Activated naive CD4-positive, alpha-beta T cell treated with anti-CD3 and anti-CD28 coated beads, Interleukin-2, amount 50 U/mL, for 24 hours (primary cell): ENCODE measurements around the gene TECTA.

Source experiments
- H3K27ac Mint-ChIP-seq: one replicate; pipeline ENCODE4 v1.8.0; 2021; ENCODE audit warnings: mild to moderate bottlenecking, mixed read lengths
- H3K27me3 Mint-ChIP-seq: one replicate; pipeline ENCODE4 v1.8.0; 2021; ENCODE audit warnings: mixed read lengths
- H3K36me3 Mint-ChIP-seq: one replicate; pipeline ENCODE4 v1.8.0; 2021; ENCODE audit warnings: mixed read lengths
- H3K4me1 Mint-ChIP-seq: one replicate; pipeline ENCODE4 v1.8.0; 2021; ENCODE audit warnings: mixed read lengths
- H3K4me3 Mint-ChIP-seq: one replicate; pipeline ENCODE4 v1.8.0; 2021; ENCODE audit warnings: mild to moderate bottlenecking, mixed read lengths
- H3K9me3 Mint-ChIP-seq: one replicate; pipeline ENCODE4 v1.8.0; 2021; ENCODE audit warnings: mixed read lengths

Gene TECTA

GRCh38 chr11:121071846-121072450 is 29.1 kb upstream of the TECTA start:
- peaks cover 8% of the 10 kb centered on the region for H3K9me3 Mint-ChIP-seq
- H3K4me1 Mint-ChIP-seq, result no peaks in the 10 kb centered on the region
- no peak overlapping the region for H3K4me3 Mint-ChIP-seq
- H3K27me3 Mint-ChIP-seq, result no peaks in the 10 kb centered on the region
- H3K27ac Mint-ChIP-seq, result no peak overlapping the region
- peaks cover 37% of the 10 kb centered on the region for H3K36me3 Mint-ChIP-seq

- no peaks in the 10 kb centered on the region for H3K27me3 Mint-ChIP-seq
- H3K27ac Mint-ChIP-seq, result no peak overlapping the region
- H3K4me3 Mint-ChIP-seq, result no peak overlapping the region
- H3K9me3 Mint-ChIP-seq, result no peaks in the 10 kb centered on the region
- H3K4me1 Mint-ChIP-seq, result peaks cover 23% of the 10 kb centered on the region
- peaks cover 21% of the 10 kb centered on the region for H3K36me3 Mint-ChIP-seq
Observed at GRCh38 chr11:121081321-121081720, 19.7 kb upstream of the TECTA start.

- Mint-ChIP-seq H3K4me3 (no peak overlapping the region), H3K9me3 (no peaks in the 10 kb centered on the region), H3K4me1 (peaks cover 23% of the 10 kb centered on the region), H3K27ac (no peak overlapping the region), H3K36me3 (peaks cover 21% of the 10 kb centered on the region), H3K27me3 (no peaks in the 10 kb centered on the region)
Observed at GRCh38 chr11:121082219-121082618, 18.8 kb upstream of the TECTA start.

- Mint-ChIP-seq H3K4me1 (peaks cover 23% of the 10 kb centered on the region), H3K36me3 (peaks cover 23% of the 10 kb centered on the region), H3K4me3 (no peak overlapping the region), H3K9me3 (no peaks in the 10 kb centered on the region), H3K27me3 (no peaks in the 10 kb centered on the region), H3K27ac (no peak overlapping the region)
Observed at GRCh38 chr11:121082670-121083069, 18.4 kb upstream of the TECTA start.

- H3K9me3 Mint-ChIP-seq, result no peaks in the 10 kb centered on the region
- peaks cover 8% of the 10 kb centered on the region for H3K4me1 Mint-ChIP-seq
- no peak overlapping the region for H3K4me3 Mint-ChIP-seq
- H3K27ac Mint-ChIP-seq, result no peak overlapping the region
- no peaks in the 10 kb centered on the region for H3K27me3 Mint-ChIP-seq
- peaks cover 27% of the 10 kb centered on the region for H3K36me3 Mint-ChIP-seq
Observed at GRCh38 chr11:121086866-121087265, 14.2 kb upstream of the TECTA start.

- no peak overlapping the region for H3K4me3 Mint-ChIP-seq
- H3K27ac Mint-ChIP-seq, result no peak overlapping the region
- H3K27me3 Mint-ChIP-seq, result no peaks in the 10 kb centered on the region
- H3K4me1 Mint-ChIP-seq, result peaks cover 4% of the 10 kb centered on the region
- H3K9me3 Mint-ChIP-seq, result no peaks in the 10 kb centered on the region
- peaks cover 18% of the 10 kb centered on the region for H3K36me3 Mint-ChIP-seq
Observed at GRCh38 chr11:121089566-121089965, 11.5 kb upstream of the TECTA start.

GRCh38 chr11:121090145-121090721 is 10.8 kb upstream of the TECTA start:
- Mint-ChIP-seq H3K9me3 (no peaks in the 10 kb centered on the region), H3K27me3 (no peaks in the 10 kb centered on the region), H3K4me1 (peaks cover 4% of the 10 kb centered on the region), H3K4me3 (no peak overlapping the region), H3K36me3 (peaks cover 16% of the 10 kb centered on the region), H3K27ac (no peak overlapping the region)

GRCh38 chr11:121091492-121092152 is 9.4 kb upstream of the TECTA start:
- H3K4me3 Mint-ChIP-seq, result no peak overlapping the region
- no peaks in the 10 kb centered on the region for H3K9me3 Mint-ChIP-seq
- peaks cover 9% of the 10 kb centered on the region for H3K36me3 Mint-ChIP-seq
- no peaks in the 10 kb centered on the region for H3K27me3 Mint-ChIP-seq
- peaks cover 4% of the 10 kb centered on the region for H3K4me1 Mint-ChIP-seq
- no peak overlapping the region for H3K27ac Mint-ChIP-seq

- H3K4me3 Mint-ChIP-seq, result no peak overlapping the region
Observed at GRCh38 chr11:121095561-121095960, 5.5 kb upstream of the TECTA start.

GRCh38 chr11:121099364-121099763 is 1.7 kb upstream of the TECTA start:
- no peaks in the 10 kb centered on the region for H3K9me3 Mint-ChIP-seq
- H3K27me3 Mint-ChIP-seq, result no peaks in the 10 kb centered on the region
- no peak overlapping the region for H3K4me3 Mint-ChIP-seq
- H3K27ac Mint-ChIP-seq, result no peak overlapping the region
- peaks cover 2% of the 10 kb centered on the region for H3K36me3 Mint-ChIP-seq
- H3K4me1 Mint-ChIP-seq, result no peaks in the 10 kb centered on the region

More at GRCh38 chr11:121095561-121095960, 5.5 kb upstream of the TECTA start:
- Mint-ChIP-seq H3K36me3 (peaks cover 2% of the 10 kb centered on the region), H3K27ac (no peak overlapping the region), H3K9me3 (no peaks in the 10 kb centered on the region), H3K4me1 (peaks cover 4% of the 10 kb centered on the region), H3K27me3 (no peaks in the 10 kb centered on the region)

GRCh38 chr11:121099885-121100284 is 1.2 kb upstream of the TECTA start:
- Mint-ChIP-seq H3K36me3 (peaks cover 2% of the 10 kb centered on the region), H3K27ac (no peak overlapping the region), H3K4me3 (no peak overlapping the region), H3K4me1 (no peaks in the 10 kb centered on the region), H3K9me3 (no peaks in the 10 kb centered on the region), H3K27me3 (no peaks in the 10 kb centered on the region)

GRCh38 chr11:121104312-121104762 is 3.3 kb downstream of the TECTA start:
- Mint-ChIP-seq H3K4me3 (no peak overlapping the region), H3K4me1 (no peaks in the 10 kb centered on the region), H3K36me3 (peaks cover 2% of the 10 kb centered on the region), H3K27ac (no peak overlapping the region), H3K9me3 (no peaks in the 10 kb centered on the region), H3K27me3 (no peaks in the 10 kb centered on the region)

- Mint-ChIP-seq H3K36me3 (peaks cover 2% of the 10 kb centered on the region), H3K27me3 (no peaks in the 10 kb centered on the region), H3K9me3 (no peaks in the 10 kb centered on the region), H3K27ac (no peak overlapping the region), H3K4me1 (no peaks in the 10 kb centered on the region), H3K4me3 (no peak overlapping the region)
Observed at GRCh38 chr11:121105063-121105480, 4.0 kb downstream of the TECTA start.

- Mint-ChIP-seq H3K27me3 (no peaks in the 10 kb centered on the region), H3K4me3 (no peak overlapping the region), H3K36me3 (peaks cover 2% of the 10 kb centered on the region), H3K27ac (no peak overlapping the region), H3K4me1 (no peaks in the 10 kb centered on the region), H3K9me3 (no peaks in the 10 kb centered on the region)
Observed at GRCh38 chr11:121105481-121106195, 4.6 kb downstream of the TECTA start.

GRCh38 chr11:121106812-121107211 is 5.8 kb downstream of the TECTA start:
- H3K36me3 Mint-ChIP-seq, result peaks cover 2% of the 10 kb centered on the region
- no peak overlapping the region for H3K4me3 Mint-ChIP-seq
- no peak overlapping the region for H3K27ac Mint-ChIP-seq
- no peaks in the 10 kb centered on the region for H3K27me3 Mint-ChIP-seq
- H3K4me1 Mint-ChIP-seq, result no peaks in the 10 kb centered on the region
- H3K9me3 Mint-ChIP-seq, result no peaks in the 10 kb centered on the region

GRCh38 chr11:121108413-121108812 is 7.4 kb downstream of the TECTA start:
- Mint-ChIP-seq H3K4me1 (peaks cover 3% of the 10 kb centered on the region), H3K36me3 (peaks cover 2% of the 10 kb centered on the region), H3K4me3 (no peak overlapping the region), H3K9me3 (no peaks in the 10 kb centered on the region), H3K27me3 (peaks cover 5% of the 10 kb centered on the region), H3K27ac (no peak overlapping the region)
